Mesendoderm (in vitro differentiated cells): ENCODE results near the gene HSFX2.
"Not testable (repeated sequence)": the region's sequence is repeated elsewhere in the genome, so short reads cannot be mapped to it uniquely, and the experiment has no call there.

Source experiments
- DNase-seq: peaks from one replicate; pipeline ENCODE4 v3.0.0; 2013
- H2AK5ac ChIP-seq: 2 replicates; pipeline ENCODE4 v1.6.1; 2013; ENCODE audit warnings: low read length, inconsistent platforms
- H2BK120ac ChIP-seq: 2 replicates; pipeline ENCODE4 v1.6.1; 2013; ENCODE audit warnings: low read depth, mild to moderate bottlenecking, low read length, moderate library complexity, mixed read lengths
- H2BK15ac ChIP-seq: replicated peaks from 2 replicates; pipeline ENCODE4 v1.6.1; 2013; ENCODE audit warnings: low read depth, mild to moderate bottlenecking, moderate library complexity
- H2BK5ac ChIP-seq: 2 replicates; pipeline ENCODE4 v1.6.1; 2013; ENCODE audit warnings: low read length, inconsistent platforms
- H3K18ac ChIP-seq: 2 replicates; pipeline ENCODE4 v1.6.1; 2013; ENCODE audit warnings: mild to moderate bottlenecking, low read length, mixed read lengths
- H3K23ac ChIP-seq: one replicate; pipeline ENCODE4 v1.6.1; 2013; ENCODE audit warnings: low read length
- H3K27ac ChIP-seq: 2 replicates; pipeline ENCODE4 v1.5.1; 2013; ENCODE audit warnings: low read depth, mild to moderate bottlenecking, inconsistent platforms, low read length, moderate library complexity
- H3K27me3 ChIP-seq: 2 replicates; pipeline ENCODE4 v1.6.1; 2013; ENCODE audit warnings: low read length, control low read depth, mild to moderate bottlenecking, inconsistent platforms; ENCODE audit not compliant: insufficient read depth, poor library complexity
- H3K36me3 ChIP-seq: 2 replicates; pipeline ENCODE4 v1.6.1; 2013; ENCODE audit warnings: low read length, inconsistent platforms; ENCODE audit not compliant: control insufficient read depth, insufficient read depth
- H3K4ac ChIP-seq: one replicate; pipeline ENCODE4 v1.6.1; 2013; ENCODE audit warnings: low read depth, mild to moderate bottlenecking, low read length, moderate library complexity
- H3K4me1 ChIP-seq: 2 replicates; pipeline ENCODE4 v1.6.1; 2013; ENCODE audit warnings: low read depth, low read length, inconsistent platforms; ENCODE audit not compliant: control insufficient read depth
- H3K4me2 ChIP-seq: 2 replicates; pipeline ENCODE4 v1.6.1; 2013; ENCODE audit warnings: low read length
- H3K4me3 ChIP-seq: 2 replicates; pipeline ENCODE4 v1.5.1; 2013; ENCODE audit warnings: mild to moderate bottlenecking, low read length
- H3K56ac ChIP-seq: one replicate; pipeline ENCODE4 v1.6.1; 2013; ENCODE audit warnings: low read length
- H3K79me1 ChIP-seq: 2 replicates; pipeline ENCODE4 v1.6.1; 2013; ENCODE audit warnings: low read length, inconsistent platforms
- H3K79me2 ChIP-seq: 2 replicates; pipeline ENCODE4 v1.6.1; 2013; ENCODE audit warnings: mild to moderate bottlenecking, low read length; ENCODE audit not compliant: control insufficient read depth, insufficient read depth
- H3K9ac ChIP-seq: 2 replicates; pipeline ENCODE4 v1.6.1; 2013; ENCODE audit warnings: low read length, inconsistent platforms
- H4K5ac ChIP-seq: one replicate; pipeline ENCODE4 v1.6.1; 2013; ENCODE audit warnings: low read length
- H4K8ac ChIP-seq: one replicate; pipeline ENCODE4 v1.6.1; 2013; ENCODE audit warnings: low read depth, mild to moderate bottlenecking, control low read depth, low read length, moderate library complexity
- WGBS: extraction: QIAGEN DNeasy Blood & Tissue Kit; methylation state at CpG from one replicate; pipeline ENCODE4 v1.1.7; 2013; ENCODE audit warnings: low lambda C conversion rate, missing lambda C conversion rate; ENCODE audit not compliant: insufficient coverage; ENCODE audit errors: extremely low coverage; 5-methylcytosine and 5-hydroxymethylcytosine counted together

The HSFX2 gene

DNA sequence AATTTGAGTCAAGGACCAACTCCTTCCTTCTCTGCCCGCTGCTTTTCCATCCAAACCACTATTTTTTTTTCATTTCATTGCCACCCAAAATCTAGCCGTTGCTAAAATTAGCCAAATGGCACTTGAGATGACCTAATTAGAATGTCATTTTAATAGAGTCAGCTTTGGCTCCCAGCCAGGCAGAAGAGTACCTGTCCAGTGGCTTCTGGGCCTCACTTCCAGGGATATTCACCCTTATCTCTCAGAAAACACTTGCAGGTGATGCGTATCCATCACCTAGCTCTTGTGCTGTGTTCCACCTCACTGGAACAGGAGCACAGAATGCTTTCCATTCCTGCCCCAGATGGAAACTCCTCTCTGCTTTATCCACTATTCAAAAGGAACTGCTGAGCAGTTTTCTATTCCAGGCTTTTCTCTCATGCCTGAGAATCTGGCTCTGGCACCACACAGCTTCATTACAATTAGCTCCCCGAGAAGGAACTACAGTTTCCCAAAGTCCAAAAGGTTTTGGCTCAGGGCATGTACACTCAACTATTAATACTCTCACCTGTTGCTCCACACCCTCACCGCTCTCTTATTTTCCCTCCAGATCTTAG is 26.3 kb downstream of the HSFX2 start:
- Histone ChIP-seq H2BK15ac (no peak overlapping the region), H3K9ac (no peak overlapping the region), H3K4me2 (no peak overlapping the region), H3K27ac (no peak overlapping the region), H3K36me3 (no peaks in the 10 kb centered on the region), H3K56ac (no peak overlapping the region), H2BK5ac (no peak overlapping the region), H3K4me3 (no peak overlapping the region), H2BK120ac (no peak overlapping the region), H3K4me1 (no peaks in the 10 kb centered on the region), H3K27me3 (no peaks in the 10 kb centered on the region), H3K79me2 (no peaks in the 10 kb centered on the region), H3K79me1 (no peaks in the 10 kb centered on the region), H3K23ac (no peak overlapping the region), H3K4ac (no peak overlapping the region), H4K8ac (no peak overlapping the region), H3K18ac (no peak overlapping the region), H2AK5ac (no peak overlapping the region), H4K5ac (no peak overlapping the region)
- no peak for DNase-seq
- WGBS: no CpG with 5 or more reads among the region's 5 CpGs

DNA sequence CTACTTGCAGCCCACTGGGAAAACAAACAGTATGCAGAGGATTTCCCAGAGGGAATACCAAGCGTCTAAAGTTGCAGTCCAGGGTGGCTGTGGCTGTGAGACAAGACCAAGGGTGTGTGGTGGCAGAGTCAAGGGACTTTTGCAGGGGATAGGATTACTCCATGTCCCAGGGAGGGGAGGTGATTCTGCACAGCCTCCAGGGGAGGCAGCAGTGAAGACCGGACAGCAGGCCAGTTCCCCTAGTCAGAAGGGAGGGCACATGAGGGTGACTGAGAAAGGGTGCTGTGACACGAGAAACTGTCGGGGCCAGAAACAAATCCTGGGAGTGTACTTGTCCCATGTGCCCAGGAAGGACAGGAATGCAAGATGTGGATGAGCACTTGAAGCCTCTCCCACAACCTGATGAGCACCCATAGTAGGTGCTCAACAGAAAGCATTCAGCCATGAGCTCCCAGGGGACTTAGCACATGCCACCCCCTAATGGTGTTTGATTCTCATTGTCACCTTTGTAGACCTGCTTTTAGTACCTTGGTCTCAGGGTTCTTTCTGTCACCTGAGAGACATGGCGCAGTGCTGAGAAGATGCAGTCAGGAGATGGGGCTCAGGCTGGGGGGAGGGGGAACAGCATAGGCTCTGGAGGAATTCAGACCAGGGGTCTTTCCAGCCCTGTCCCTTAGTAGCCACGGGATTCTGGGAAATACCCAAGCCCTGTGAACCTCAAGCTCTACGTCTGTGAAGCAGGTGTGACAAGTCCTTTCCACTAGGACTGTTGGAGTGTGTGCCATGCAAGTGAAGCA is 27.3 kb downstream of the HSFX2 start:
- DNase-seq: no peak
- no peaks in the 10 kb centered on the region for H3K79me2 ChIP-seq
- no peak overlapping the region for H3K23ac ChIP-seq
- no peaks in the 10 kb centered on the region for H3K79me1 ChIP-seq
- no peak overlapping the region for H2AK5ac ChIP-seq
- WGBS: no CpG with 5 or more reads among the region's 7 CpGs
- H2BK120ac ChIP-seq: no peak overlapping the region
- no peak overlapping the region for H4K8ac ChIP-seq
- H3K27me3 ChIP-seq: no peaks in the 10 kb centered on the region
- H3K4me3 ChIP-seq: no peak overlapping the region
- no peak overlapping the region for H3K4me2 ChIP-seq
- H3K4me1 ChIP-seq: no peaks in the 10 kb centered on the region
- no peak overlapping the region for H2BK5ac ChIP-seq
- no peak overlapping the region for H3K4ac ChIP-seq
- no peak overlapping the region for H3K27ac ChIP-seq
- no peaks in the 10 kb centered on the region for H3K36me3 ChIP-seq
- H2BK15ac ChIP-seq: no peak overlapping the region
- no peak overlapping the region for H4K5ac ChIP-seq
- H3K9ac ChIP-seq: no peak overlapping the region
- no peak overlapping the region for H3K18ac ChIP-seq
- H3K56ac ChIP-seq: no peak overlapping the region

DNA sequence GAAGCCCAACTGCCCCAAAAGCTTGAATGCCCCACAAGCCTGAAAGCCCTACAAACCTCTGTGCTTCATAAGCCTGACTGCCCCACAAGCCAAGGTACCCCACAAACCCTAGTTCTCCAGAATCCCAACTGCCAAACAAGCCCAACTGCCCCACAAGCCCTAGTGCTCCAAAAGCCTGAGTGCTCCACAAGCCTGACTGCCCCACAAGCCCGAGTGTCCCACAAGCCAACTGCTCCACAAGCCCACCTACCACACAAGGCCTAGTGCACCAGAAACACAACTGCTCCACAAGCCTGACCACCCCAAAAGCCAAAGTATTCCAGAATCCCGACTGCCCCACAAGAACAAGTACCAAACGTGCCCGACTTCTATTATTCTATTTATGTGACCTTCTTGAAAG is 31.8 kb downstream of the HSFX2 start:
- Histone ChIP-seq H4K5ac (no peak overlapping the region), H4K8ac (no peak overlapping the region), H3K4me2 (no peak overlapping the region), H2BK15ac (no peak overlapping the region), H3K36me3 (no peaks in the 10 kb centered on the region), H2BK5ac (no peak overlapping the region), H3K4ac (no peak overlapping the region), H3K27me3 (no peaks in the 10 kb centered on the region), H3K4me3 (no peak overlapping the region), H3K4me1 (no peaks in the 10 kb centered on the region), H2BK120ac (no peak overlapping the region), H3K23ac (no peak overlapping the region), H3K56ac (no peak overlapping the region), H3K9ac (no peak overlapping the region), H3K79me1 (no peaks in the 10 kb centered on the region), H2AK5ac (no peak overlapping the region), H3K79me2 (no peaks in the 10 kb centered on the region), H3K18ac (no peak overlapping the region), H3K27ac (no peak overlapping the region)
- no CpG with 5 or more reads among the region's 4 CpGs for WGBS
- no peak for DNase-seq

DNA sequence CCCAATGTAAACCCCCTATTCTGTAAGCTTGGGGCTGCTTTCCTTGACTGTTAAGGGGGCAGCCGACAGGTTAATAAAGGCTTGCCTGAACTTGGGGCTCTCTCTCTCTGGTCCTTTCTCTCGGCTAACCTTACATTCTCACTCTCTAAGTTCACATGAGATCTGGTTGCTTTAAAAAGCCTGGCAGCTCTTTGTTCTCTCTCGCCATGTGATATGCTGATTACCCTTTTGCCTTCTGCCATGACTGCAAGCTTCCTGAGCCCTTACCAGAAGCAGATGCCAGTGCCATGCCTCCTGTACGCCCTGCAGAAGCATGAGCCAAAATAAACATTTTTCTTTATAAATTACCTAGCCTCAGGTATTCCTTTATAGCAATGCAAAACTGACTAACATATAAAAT is 39.9 kb downstream of the HSFX2 start:
- WGBS: no CpG with 5 or more reads among the region's 4 CpGs
- H3K79me1 ChIP-seq, H2BK15ac ChIP-seq, H4K8ac ChIP-seq, H3K18ac ChIP-seq, H3K23ac ChIP-seq, H3K4me1 ChIP-seq, H2AK5ac ChIP-seq, H3K27ac ChIP-seq, H3K56ac ChIP-seq, H4K5ac ChIP-seq, H3K4me2 ChIP-seq, H3K4me3 ChIP-seq, H3K9ac ChIP-seq, H2BK5ac ChIP-seq, H2BK120ac ChIP-seq, H3K36me3 ChIP-seq, H3K4ac ChIP-seq, H3K79me2 ChIP-seq, H3K27me3 ChIP-seq, DNase-seq: not testable (repeated sequence)

DNA sequence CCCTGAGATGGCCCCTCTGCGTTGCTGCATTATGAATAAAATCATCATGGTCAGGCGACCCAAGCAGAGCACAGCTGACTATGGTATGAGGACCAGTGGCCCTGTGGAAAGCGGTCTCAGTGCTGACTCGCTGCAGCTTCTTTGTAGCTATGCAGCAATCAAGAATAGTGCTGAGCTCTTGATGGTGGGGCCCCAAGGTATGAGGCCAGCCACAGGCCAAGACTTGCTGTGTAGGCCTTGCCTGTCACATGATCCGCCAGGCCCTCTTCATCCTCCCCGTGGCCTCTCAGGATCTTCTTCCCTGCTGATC is 43.2 kb downstream of the HSFX2 start:
- not testable (repeated sequence) for H3K4me1 ChIP-seq, H3K79me2 ChIP-seq, H2BK15ac ChIP-seq, H3K56ac ChIP-seq, H3K36me3 ChIP-seq, H3K4me2 ChIP-seq, H3K18ac ChIP-seq, H4K8ac ChIP-seq, H3K27me3 ChIP-seq, H3K4me3 ChIP-seq, DNase-seq, H3K9ac ChIP-seq, H2AK5ac ChIP-seq, H3K4ac ChIP-seq, H3K23ac ChIP-seq, H2BK5ac ChIP-seq, H4K5ac ChIP-seq, H3K27ac ChIP-seq, H2BK120ac ChIP-seq, H3K79me1 ChIP-seq
- no CpG with 5 or more reads among the region's 6 CpGs for WGBS
